T follicular helper cell (primary cell): ENCODE results near the gene AOC1.
A peak's percentile ranks its signal among the peaks of the same experiment; 100 is the strongest.

Experiments used
- DNase-seq: peaks from one replicate; pipeline ENCODE4 v3.0.0-alpha.2; 2020; ENCODE audit warnings: low read depth

AOC1 gene

DNA sequence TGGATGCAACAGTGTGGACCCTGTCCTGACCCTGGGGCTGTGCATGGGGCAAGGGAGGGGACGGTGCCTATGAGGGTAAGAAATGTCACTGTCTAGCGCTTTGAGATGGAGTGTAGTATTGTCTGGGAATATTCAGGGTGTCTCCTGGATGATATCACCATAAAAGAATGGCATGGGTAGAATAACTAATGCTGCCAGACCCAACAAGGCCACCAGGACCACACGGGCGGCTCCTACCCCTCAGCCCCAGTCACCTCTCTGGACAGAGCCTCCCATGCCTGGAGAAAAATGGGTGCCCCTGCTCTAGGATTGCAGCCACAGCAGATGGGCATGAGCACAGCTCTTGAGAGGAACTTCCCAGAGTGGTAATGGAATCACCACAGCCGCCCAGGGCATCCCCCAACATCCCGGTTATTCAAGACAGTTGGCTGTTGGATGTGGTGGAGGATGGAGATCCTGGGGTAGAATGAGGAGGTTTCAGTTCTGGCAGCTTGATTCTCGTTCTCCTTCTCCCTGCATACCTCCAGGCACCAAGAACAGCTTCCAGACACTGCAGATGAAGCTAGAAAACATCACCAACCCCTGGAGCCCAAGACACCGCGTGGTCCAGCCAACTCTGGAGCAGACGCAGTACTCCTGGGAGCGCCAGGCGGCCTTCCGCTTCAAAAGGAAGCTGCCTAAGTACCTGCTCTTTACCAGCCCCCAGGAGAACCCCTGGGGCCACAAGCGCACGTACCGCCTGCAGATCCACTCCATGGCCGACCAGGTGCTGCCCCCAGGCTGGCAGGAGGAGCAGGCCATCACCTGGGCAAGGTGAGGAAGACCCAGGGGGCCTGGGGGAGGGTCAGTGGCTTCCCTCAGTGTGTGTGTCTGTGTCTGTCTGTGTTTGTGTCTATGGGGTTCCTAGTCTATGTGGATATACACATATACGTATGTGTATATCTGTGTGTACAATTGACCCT lies 6.2 kb downstream of the AOC1 start:
- DNase-seq, result no peak

DNA sequence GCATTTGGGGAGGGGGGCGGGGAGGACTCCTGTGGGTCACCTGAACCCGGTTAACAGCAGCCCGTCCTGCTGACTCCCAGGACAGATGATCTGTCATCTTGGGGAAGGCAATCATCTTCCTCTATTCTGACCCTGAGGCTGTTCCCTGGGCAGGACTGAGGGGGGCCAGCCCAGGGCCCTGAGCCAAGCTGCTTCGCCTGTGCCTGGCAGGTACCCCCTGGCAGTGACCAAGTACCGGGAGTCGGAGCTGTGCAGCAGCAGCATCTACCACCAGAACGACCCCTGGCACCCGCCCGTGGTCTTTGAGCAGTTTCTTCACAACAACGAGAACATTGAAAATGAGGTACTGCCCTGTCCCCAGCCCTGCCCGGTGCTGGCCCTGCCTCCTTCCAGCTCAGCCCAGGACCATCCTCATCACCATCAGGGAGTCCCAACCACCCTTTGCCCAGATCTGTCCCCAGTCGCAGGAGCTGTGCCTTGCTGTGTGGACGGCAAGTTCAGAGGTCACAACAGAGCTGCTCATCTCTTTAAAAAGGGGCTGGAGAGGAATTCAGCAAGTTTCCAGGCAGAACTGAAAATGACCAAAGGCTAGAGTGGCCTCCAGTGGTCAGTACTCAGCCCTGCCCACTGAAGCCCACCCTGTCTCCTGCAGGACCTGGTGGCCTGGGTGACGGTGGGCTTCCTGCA lies 8.1 kb downstream of the AOC1 start:
- no peak for DNase-seq

DNA sequence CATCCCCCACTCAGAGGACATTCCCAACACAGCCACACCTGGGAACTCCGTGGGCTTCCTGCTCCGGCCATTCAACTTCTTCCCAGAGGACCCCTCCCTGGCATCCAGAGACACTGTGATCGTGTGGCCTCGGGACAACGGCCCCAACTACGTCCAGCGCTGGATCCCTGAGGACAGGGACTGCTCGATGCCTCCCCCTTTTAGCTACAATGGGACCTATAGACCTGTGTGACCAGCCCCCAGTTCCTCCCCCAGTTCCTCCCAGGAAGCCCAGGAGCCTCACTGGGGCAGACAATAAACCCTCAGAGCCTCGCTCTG lies 8.6 kb downstream of the AOC1 start:
- no peak for DNase-seq

DNA sequence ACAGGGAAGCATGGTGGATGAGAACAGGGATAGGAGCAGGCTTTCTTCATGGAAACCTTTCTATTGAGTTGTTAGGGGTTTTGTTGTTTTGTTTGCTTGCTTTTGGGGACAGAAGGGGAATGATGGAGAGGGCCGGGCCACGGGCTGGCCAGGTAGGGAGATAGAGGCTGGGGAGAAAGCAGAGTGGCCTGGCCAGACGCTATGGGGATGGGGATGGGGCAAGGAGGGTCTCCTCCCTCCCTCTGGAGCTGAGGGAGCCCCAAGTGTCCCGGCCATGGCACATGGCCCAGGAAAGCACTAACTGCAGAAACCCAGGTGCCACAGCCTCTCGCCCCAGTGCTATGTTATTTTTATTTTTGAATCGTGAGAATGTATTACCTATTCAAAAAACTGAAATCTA lies 10.0 kb downstream of the AOC1 start:
- no peak for DNase-seq

DNA sequence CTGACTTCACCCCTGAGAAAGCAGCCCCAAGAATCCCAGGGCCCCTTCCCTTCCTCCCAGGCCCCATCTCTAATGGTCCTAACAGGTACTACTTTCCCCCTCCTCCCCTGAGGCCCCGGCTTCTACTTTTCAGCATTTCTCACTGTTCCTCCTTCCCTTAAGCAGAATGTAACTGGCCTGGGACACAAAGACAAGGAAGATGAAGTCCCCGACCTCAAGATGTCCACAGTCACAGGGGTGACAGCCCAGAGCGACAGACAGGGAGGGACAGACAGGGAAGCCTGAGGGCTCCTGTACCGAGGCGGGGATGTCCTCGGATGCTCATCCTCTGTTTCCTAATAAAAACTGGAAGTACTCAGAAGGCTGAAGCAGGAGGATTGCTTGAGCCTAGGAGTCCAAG lies 11.6 kb downstream of the AOC1 start:
- no peak for DNase-seq

DNA sequence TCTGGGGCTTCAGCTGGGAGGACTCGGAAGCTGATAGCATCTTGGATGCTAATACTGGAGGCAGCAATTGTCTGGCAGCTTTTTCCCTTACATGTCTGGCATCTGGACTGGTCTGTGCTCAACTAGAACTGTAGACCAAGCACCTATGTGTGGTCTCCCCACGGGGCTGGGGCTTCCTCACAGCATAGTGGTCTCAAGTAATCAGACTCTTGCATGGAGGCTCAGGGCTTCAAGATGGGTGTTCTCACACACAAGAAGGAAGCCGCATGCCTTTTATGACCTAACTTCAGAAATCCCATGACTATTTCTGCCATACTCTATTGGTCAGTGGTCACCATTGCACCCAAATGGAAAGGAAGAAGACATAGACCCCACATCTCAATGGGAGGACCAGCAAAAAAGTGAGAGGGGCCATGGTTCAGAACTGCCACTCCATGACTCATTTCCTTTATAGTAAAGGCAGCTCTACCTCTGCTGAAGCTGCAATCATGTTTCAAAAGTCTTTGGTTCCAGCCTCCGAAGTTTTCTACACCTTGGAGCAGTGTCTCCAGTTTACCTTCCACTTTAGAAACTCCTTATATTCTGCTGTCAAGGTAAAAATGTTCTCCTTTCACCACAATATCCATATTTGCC lies 14.7 kb downstream of the AOC1 start:
- DNase-seq, result no peak

DNA sequence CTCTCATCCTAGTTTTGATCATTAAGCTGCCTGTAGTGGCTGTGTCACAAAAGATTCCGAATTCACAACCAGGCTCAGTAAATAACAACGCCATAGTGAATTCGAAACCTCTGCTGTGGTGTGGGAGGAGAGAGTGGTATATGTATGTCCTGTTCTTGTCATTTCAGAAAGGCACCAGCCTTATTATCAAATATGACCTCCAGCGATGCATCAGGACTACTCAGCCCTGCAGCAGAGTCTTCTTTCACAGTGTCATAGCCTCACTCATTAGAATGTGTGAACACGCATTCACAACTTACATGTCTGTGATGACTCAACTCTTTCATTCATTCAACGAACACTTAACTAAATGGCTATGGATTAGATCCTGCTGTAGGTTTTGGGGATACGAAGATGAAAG lies 15.3 kb downstream of the AOC1 start:
- DNase-seq, result no peak

DNA sequence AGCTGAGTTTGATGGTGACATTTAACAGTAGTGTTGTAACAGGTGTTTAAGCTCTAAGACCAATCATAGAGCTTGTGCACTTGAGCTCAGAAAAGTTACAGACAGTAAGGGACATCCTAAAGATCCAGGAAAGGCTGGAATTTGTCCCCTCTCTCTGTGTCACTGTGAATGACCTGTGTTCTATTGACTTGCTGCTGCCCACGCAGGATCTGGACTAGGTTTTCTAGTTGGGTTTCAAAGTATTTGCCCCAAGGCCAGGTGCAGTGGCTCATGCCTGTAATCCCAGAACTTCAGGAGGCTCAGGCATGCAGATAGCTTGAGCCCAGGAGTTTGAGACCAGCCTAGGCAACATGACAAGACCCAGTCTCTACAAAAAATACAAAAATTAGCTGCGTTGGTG lies 17.1 kb downstream of the AOC1 start:
- no peak for DNase-seq

DNA sequence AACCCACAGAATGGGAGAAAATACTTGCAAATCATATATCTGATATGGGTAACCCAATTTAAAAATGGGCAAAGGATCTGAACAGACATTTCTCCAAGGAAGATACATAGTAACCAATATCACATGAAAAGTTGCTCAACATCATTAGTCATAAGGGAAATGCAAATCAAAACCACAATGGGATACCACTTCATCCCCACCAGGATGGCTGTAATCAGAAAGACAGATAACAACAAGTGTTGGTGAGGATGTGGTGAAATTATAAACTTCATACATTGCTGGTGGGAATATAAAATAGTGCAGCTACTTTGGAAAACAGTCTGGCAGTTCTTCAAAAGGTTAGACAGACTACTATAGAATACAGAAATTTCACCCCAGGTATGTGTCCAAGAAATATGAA lies 19.3 kb downstream of the AOC1 start:
- DNase-seq, result no peak

DNA sequence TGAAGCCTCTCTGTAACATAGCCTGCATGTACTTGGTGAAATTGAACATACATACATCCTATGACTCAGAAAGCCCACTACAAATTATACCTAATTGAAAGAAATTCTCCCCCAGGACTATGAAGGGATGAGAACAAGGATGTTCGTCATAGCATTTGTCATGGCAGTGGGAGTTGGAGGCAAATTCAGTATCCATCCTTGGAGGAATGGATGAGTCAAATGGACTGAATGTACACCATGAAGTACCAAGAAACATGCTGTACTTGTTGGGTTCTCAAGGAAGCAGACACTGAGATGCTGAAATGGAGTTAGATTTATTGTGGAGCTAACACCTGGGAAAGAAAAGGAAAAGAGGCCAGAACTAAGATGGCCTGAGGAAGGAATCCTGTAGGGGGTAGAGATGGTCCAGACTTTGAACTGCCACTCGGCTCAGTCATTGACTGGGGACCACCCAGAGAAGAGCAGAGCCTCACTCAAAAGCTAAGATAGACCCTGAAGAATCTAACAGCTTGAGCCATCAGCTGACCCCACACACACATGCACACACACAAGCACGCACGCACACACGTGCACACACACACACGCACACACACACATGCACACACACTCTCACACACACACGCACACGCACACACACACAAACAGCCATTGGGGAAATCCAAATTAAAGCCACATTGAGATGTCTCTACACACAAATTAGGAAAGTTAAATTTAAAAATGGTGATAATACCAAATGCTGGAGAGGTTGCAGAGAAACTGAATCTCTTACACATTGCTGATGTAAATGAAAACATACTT lies 22.3 kb downstream of the AOC1 start:
- DNase-seq, result no peak

DNA sequence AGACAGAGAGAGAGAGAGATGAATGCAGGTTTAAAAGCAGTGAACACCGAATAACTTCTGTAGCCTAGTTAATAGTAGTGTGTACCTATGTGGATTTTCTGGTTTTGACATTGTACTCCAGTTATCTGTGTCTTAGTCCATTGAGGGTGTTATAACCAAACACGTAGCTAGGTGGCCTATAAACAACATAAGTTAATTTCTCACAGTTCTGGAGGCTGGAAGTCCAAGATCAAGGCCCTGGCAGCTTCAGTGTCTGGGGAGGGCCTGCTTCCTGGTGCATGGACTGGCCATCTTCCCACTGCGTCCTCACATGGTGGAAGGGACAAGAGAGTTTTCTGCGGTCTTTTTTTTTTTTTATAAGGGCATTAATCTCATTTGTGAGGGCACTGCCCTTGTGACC lies 23.5 kb downstream of the AOC1 start:
- DNase-seq, result no peak

DNA sequence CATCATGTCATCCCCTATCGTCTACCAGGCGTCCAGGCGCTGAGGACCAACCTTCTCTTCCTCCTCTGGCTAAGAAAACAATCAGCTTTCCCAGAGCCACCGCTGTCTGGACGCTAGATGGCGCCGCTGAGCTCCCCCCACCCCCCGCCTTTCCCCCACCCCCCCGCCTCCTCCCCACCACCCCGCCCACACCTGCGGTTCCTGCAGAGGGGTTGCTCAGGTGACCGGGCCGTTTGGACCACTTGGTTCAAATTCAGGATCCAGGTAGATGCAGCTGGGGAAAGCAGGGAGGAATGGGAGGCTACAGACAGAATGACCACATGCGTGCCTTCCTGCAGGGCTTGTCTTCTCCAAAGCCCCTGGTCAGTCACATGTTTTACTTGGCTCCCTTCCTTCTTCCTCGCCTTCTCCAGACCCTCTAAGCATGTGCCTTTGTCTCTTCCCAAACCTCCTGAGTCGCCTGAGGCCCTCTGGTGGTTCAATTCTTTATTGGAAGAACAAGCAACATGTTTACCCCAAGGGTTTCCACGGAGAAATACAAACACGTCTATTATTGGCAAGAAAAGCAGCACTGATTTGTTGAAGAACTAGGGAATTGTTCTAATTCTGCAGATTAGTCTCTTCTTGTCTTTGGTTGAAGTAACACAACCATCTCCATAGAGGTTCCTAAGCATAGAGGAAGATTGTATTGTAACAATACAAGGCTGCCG lies 24.7 kb downstream of the AOC1 start:
- peak; percentile 30 for DNase-seq

DNA sequence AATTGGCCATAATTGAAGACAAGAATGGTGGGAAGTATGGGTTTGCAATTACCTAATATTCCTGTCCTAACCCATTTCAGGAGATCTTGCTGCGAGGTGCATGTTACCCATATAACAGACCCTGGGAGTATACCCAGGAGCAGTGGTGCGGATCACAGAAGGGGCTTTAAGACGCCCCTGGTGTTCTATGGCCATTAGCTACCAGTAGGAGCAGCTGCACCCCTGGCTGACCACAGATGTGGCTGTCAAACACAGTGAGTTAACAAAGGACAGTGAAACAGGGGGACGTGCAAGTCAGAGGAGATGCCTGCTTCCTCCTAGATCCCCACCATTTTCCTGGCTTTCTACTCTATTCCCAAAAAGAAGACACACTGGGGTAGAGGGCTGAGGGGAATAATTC lies 25.2 kb downstream of the AOC1 start:
- no peak for DNase-seq

DNA sequence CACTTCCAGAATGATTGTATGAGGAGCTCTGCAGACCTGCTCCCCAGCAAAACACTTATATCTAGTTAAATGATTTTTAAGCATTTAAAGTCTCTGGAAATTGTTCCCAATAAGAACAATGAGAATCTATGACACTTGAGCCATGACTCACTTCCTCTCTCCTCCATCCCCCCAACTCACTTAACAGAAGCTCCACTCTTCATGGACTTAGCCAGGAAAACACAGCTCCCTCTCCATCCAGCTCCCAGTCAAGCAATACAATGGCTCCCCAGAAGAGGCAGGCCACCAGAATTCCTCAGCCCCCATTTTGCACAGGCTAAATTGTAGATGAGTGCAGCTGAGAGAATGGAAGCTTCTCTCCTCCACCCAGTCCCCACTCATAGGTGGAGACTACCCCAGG lies 27.0 kb downstream of the AOC1 start:
- no peak for DNase-seq

DNA sequence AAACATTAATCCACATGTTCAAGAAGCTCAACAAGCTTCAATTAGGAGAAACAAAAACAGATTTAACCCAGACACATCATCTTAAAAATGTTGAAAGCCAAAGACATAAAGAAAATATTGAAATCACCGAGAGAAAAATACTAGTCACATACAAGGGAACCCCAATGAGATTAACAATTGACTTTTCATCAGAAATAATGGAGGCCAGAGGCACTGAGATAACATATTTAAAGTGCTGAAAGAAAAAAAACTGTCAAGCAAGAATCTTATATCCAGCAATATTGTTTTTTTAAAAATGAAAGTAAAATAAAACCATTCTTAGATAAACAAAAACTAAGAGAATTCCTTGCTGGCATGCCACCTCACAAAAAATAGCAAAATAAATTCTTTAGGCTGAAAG lies 28.9 kb downstream of the AOC1 start:
- DNase-seq, result no peak

DNA sequence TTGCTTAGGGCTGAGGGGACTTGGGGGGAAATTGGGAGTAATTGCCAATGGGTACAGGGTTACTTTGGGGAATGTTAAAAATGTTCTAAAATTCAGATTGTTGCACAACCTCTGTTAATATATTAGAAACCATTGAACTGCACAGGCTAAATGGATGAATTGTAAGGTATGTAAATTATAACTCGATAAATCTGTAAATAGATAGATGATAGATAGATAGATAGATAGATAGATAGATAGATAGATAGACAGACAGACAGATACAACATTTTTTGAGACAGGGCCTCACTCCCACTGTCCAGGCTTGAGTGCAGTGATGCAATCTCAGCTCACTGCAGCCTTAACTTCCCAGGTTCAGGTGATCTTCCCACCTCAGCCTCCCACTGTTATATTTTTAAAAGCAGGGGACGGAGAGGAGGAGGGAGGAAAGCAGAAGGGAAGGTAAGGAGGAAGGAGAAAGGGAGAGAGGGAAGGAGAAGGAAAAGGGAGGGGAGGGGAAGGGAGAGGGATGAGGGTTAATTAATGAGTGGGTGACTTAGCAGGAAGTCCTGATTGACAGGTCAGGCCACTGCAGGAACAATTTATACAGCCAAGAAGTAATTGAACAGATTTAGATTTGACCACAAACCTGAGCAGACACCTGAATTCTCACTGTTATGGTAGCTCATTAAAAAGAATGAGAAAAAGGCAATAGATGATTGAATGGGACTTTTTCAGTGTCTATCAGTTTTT lies 38.7 kb downstream of the AOC1 start:
- no peak for DNase-seq

DNA sequence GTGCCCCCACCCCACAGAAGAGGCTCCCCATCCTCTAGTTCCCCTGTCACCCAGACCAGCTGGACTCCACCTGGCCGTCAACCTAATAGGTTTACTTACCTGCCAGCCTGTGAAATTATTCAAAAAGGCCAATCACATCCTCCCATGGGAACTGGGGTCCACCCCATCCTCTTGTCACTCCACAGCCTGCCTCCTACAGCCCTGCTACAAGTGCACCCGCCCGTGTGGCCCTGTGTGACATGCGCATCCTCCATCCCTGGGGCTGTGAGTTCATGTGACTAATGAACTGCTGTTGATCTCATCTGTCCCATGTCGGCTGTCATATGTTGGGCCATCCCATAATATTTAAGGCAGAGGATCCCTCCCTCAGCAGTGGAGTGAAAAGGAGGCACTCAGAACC lies 39.4 kb downstream of the AOC1 start:
- no peak for DNase-seq

DNA sequence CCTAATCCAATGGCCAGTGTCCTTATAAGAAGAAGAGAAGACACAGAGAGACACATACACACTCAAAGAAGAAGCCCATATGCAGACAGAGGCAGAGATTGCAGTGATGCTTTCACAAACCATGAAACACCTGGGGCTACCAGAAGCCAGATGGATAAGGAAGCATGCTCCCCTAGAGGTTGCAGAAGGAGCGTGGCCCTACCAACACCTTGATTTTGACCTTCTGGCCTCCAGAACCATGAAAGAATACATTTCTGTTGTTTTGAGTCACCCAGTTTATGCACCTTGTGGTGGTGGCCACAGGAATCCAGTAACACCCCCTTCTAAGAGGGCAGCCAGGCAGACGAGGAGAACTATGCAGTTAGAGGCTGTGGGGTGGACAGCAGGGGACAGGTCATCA lies 43.5 kb downstream of the AOC1 start:
- no peak for DNase-seq

DNA sequence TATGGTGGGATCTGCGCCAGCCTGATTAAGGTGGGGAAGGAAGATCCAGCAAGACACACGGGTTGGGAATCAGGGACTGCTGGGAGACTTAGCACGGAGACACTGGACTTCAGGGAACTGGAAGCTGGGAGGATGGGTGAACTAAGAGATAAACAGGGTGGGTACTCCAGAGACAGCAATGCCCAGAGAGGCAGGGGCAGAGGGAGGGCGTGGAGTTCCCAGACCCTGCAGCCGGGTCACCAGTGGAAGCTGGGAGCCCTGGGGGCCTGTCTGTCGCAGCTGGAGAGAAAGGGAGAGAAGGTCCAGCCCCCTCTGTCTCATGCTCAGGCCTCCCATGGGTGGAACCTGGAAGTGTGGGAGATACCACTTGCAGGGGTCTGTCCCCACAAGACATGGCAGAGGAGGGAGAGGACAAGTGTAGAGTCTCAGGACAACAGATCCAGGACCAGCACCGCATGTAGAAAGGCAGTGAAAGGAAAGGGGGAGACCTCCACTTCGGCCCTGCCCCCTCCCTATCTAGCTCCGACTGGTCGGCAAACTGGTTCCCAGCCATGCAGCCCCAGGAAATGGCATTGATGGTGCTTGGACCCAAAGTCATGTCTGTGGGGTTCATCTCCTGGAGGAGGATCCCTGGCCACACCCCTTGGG lies 44.4 kb downstream of the AOC1 start:
- DNase-seq, result no peak
